ENCODE measurements around the gene LUM. TPM values are rescaled to one million over a fixed set of nuclear protein-coding genes. Genes with fewer than 3 reads are reported as not detected.

Gene LUM
- total and polyA plus RNA-seq, 2 of the 4 experiments (the other 2 are of a cell fraction) = 50.0 to 70.5 TPM

- POLR2A ChIA-PET (ENCODE audit: unreplicated experiment) = no interaction called here
- Histone ChIP-seq H2AK5ac (ENCODE audit: low read depth, low read length) (no peak overlapping the region), H2BK15ac (ENCODE audit: low read depth, low read length) (no peak overlapping the region), H4K20me1 (ENCODE audit: insufficient read depth, low read length) (no peaks in the 10 kb centered on the region), H3K9me1 (ENCODE audit: insufficient read depth, low read length) (no peaks in the 10 kb centered on the region), H3K4me2 (ENCODE audit: low read depth, low read length) (no peak overlapping the region), H2BK120ac (ENCODE audit: low read depth, low read length) (no peak overlapping the region), H3K4me3 (ENCODE audit: insufficient read depth, low read depth, low read length) (no peak overlapping the region), H2BK20ac (ENCODE audit: low read depth, low read length) (no peak overlapping the region), H4K5ac (ENCODE audit: low read depth, low read length) (no peak overlapping the region), H3K27me3 (ENCODE audit: control insufficient read depth, insufficient read depth, low read length) (no peaks in the 10 kb centered on the region), H2BK5ac (ENCODE audit: low read depth, low read length, poor library complexity, severe bottlenecking) (no peak overlapping the region), H2AFZ (replicated peaks; ENCODE audit: low read length, poor library complexity) (no peak overlapping the region), H3K4me1 (ENCODE audit: control insufficient read depth, insufficient read depth, low read length) (no peaks in the 10 kb centered on the region), H4K91ac (ENCODE audit: insufficient read depth, low read depth, low read length) (no peak overlapping the region), H3K4ac (ENCODE audit: low read depth, low read length) (no peak overlapping the region), H3K23ac (ENCODE audit: low read depth, low read length) (no peak overlapping the region), H3K18ac (ENCODE audit: low read depth, low read length) (no peak overlapping the region), H3K27ac (ENCODE audit: insufficient read depth, low read length) (no peak overlapping the region), H3K79me1 (ENCODE audit: low read depth in 1 of 2, low read length in 2 of 2) (no peaks in the 10 kb centered on the region), H3K36me3 (ENCODE audit: control insufficient read depth, insufficient read depth, low read length) (no peaks in the 10 kb centered on the region), H3K9ac (ENCODE audit: low read depth, low read length) (no peak overlapping the region), H3K14ac (replicated peaks; ENCODE audit: low read depth, low read length) (no peak overlapping the region), H4K8ac (ENCODE audit: low read depth in 2 of 2, low read length in 2 of 2) (no peak overlapping the region), H3K9me3 (ENCODE audit: control insufficient read depth, insufficient read depth, low read length) (no peaks in the 10 kb centered on the region), H3K56ac (ENCODE audit: extremely low read depth, insufficient read depth, low read length) (no peak overlapping the region), H2AK9ac (replicated peaks; ENCODE audit: low read depth, low read length, poor library complexity) (no peak overlapping the region)
- CTCF ChIA-PET = interaction anchor here (0.5 kb wide), 1 partner anchor 947 kb away, joined by 4 read pairs; no protein-coding TSS in a partner anchor
- in situ Hi-C loops (cut with MboI; ENCODE audit: low sequenced_read_pairs) (no loop called here), dilution Hi-C loops (cut with HindIII; ENCODE audit: low sequenced_read_pairs, unreplicated experiment) (no loop called here), intact Hi-C loops (cut with micrococcal nuclease) (no loop called here)
- 80% methylated on average over 1 of the region's 1 CpG; no CpG with 5 or more reads in 1 of the 2 experiments for WGBS, 2 experiments (ENCODE audit: extremely low coverage in 2 of 2, insufficient read length in 1 of 2)
- TF ChIP-seq MAFK (IDR thresholded peaks at IDR 0.05; ENCODE audit: low read depth, low read length) (no peak), POLR2A (IDR thresholded peaks at IDR 0.05; ENCODE audit: low read depth, low read length) (no peak), CHD1 (IDR thresholded peaks at IDR 0.05; ENCODE audit: low read depth, low read length) (no peak), RFX5 (IDR thresholded peaks at IDR 0.05; ENCODE audit: low read depth, low read length) (no peak), NFE2L2 (IDR thresholded peaks at IDR 0.05; ENCODE audit: low read depth, low read length) (no peak), RAD21 (IDR thresholded peaks at IDR 0.05; ENCODE audit: low read length) (no peak), RCOR1 (IDR thresholded peaks at IDR 0.05; ENCODE audit: insufficient replicate concordance, low read length) (no peak), FOS (IDR thresholded peaks at IDR 0.05; ENCODE audit: low read depth, low read length) (no peak), BHLHE40 (IDR thresholded peaks at IDR 0.05; ENCODE audit: low read depth, low read length) (no peak), MAZ (IDR thresholded peaks at IDR 0.05; ENCODE audit: borderline replicate concordance, low read depth, low read length) (no peak), USF2 (IDR thresholded peaks at IDR 0.05; ENCODE audit: low read depth, low read length) (no peak)
- TF ChIP-seq, protein P1, sequence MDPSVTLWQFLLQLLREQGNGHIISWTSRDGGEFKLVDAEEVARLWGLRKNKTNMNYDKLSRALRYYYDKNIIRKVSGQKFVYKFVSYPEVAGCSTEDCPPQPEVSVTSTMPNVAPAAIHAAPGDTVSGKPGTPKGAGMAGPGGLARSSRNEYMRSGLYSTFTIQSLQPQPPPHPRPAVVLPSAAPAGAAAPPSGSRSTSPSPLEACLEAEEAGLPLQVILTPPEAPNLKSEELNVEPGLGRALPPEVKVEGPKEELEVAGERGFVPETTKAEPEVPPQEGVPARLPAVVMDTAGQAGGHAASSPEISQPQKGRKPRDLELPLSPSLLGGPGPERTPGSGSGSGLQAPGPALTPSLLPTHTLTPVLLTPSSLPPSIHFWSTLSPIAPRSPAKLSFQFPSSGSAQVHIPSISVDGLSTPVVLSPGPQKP (IDR thresholded peaks at IDR 0.05; ENCODE audit: borderline replicate concordance, low read depth, low read length) = no peak
- no peak for ATAC-seq (ENCODE audit: low read depth)
- no peak for DNase-seq
- no TSS peak for BruUV-seq (replicated peaks)
Observed at GRCh38 chr12:91074851-91075250, 36.4 kb downstream of the LUM start.
